H9 (cell line): Measurements from ENCODE around the gene CHCHD3. TPM values are rescaled to one million over a fixed set of nuclear protein-coding genes. Genes with fewer than 3 reads are reported as not detected.

Experiments used
- DNase-seq: peaks from one replicate; pipeline ENCODE4 v3.0.0-alpha.2; 2017
- H2AFZ ChIP-seq: one replicate; pipeline ENCODE4 v1.6.1; 2013; ENCODE audit warnings: mild to moderate bottlenecking, low read length, control low read depth, moderate library complexity
- H2AK5ac ChIP-seq: 2 replicates; pipeline ENCODE4 v1.6.1; 2013; ENCODE audit warnings: low read length, control low read depth, mixed read lengths; ENCODE audit not compliant: insufficient read length
- H2BK120ac ChIP-seq: one replicate; pipeline ENCODE4 v1.6.1; 2013; ENCODE audit warnings: low read depth, mild to moderate bottlenecking, low read length, control low read depth, inconsistent platforms; ENCODE audit not compliant: poor library complexity, severe bottlenecking
- H2BK12ac ChIP-seq: 2 replicates; pipeline ENCODE4 v1.6.1; 2013; ENCODE audit warnings: low read length, control low read depth, mixed read lengths, low read depth; ENCODE audit not compliant: insufficient read length
- H2BK15ac ChIP-seq: 2 replicates; pipeline ENCODE4 v1.6.1; 2013; ENCODE audit warnings: low read depth, low read length, control low read depth
- H2BK20ac ChIP-seq: one replicate; pipeline ENCODE4 v1.6.1; 2013; ENCODE audit warnings: low read depth, mild to moderate bottlenecking, low read length, control low read depth, inconsistent platforms; ENCODE audit not compliant: poor library complexity, severe bottlenecking
- H2BK5ac ChIP-seq: 2 replicates; pipeline ENCODE4 v1.6.1; 2013; ENCODE audit warnings: low read length, control low read depth, mixed read lengths; ENCODE audit not compliant: insufficient read length
- H3K14ac ChIP-seq: 2 replicates; pipeline ENCODE4 v1.6.1; 2013; ENCODE audit warnings: low read length, control low read depth; ENCODE audit not compliant: insufficient read depth
- H3K18ac ChIP-seq: 2 replicates; pipeline ENCODE4 v1.6.1; 2013; ENCODE audit warnings: low read depth, mild to moderate bottlenecking, mixed read lengths, low read length, control low read depth; ENCODE audit not compliant: insufficient read length
- H3K23ac ChIP-seq: 2 replicates; pipeline ENCODE4 v1.6.1; 2013; ENCODE audit warnings: low read length, control low read depth, mixed read lengths, low read depth; ENCODE audit not compliant: insufficient read length
- H3K23me2 ChIP-seq: 2 replicates; pipeline ENCODE4 v1.6.1; 2013; ENCODE audit warnings: low read depth, mild to moderate bottlenecking, mixed read lengths, low read length, control low read depth; ENCODE audit not compliant: insufficient read length, poor library complexity, severe bottlenecking
- H3K27ac ChIP-seq: 2 replicates; pipeline ENCODE4 v1.5.1; 2013; ENCODE audit warnings: low read length, control low read depth, mixed read lengths, low read depth; ENCODE audit not compliant: insufficient read length
- H3K27me3 ChIP-seq: 2 replicates; pipeline ENCODE4 v1.6.1; 2013; ENCODE audit warnings: low read length, control low read depth, inconsistent platforms; ENCODE audit not compliant: insufficient read depth
- H3K4ac ChIP-seq: 2 replicates; pipeline ENCODE4 v1.6.1; 2013; ENCODE audit warnings: low read depth, mild to moderate bottlenecking, control low read depth, inconsistent platforms, low read length, moderate library complexity
- H3K4me1 ChIP-seq: 2 replicates; pipeline ENCODE4 v1.6.1; 2013; ENCODE audit warnings: low read length, control low read depth, inconsistent platforms; ENCODE audit not compliant: insufficient read depth
- H3K4me2 ChIP-seq: 2 replicates; pipeline ENCODE4 v1.6.1; 2013; ENCODE audit warnings: low read length, control low read depth, mixed read lengths; ENCODE audit not compliant: insufficient read length, insufficient read depth
- H3K56ac ChIP-seq: 2 replicates; pipeline ENCODE4 v1.6.1; 2013; ENCODE audit warnings: low read depth, mild to moderate bottlenecking, mixed read lengths, low read length, control low read depth; ENCODE audit not compliant: insufficient read length
- H3K79me1 ChIP-seq: 2 replicates; pipeline ENCODE4 v1.6.1; 2013; ENCODE audit warnings: low read depth, mild to moderate bottlenecking, moderate library complexity, low read length, control low read depth, inconsistent platforms; ENCODE audit not compliant: insufficient read depth, poor library complexity, severe bottlenecking
- H3K79me2 ChIP-seq: 2 replicates; pipeline ENCODE4 v1.6.1; 2013; ENCODE audit warnings: low read length, control low read depth, inconsistent platforms; ENCODE audit not compliant: insufficient read depth
- H3K9ac ChIP-seq: 2 replicates; pipeline ENCODE4 v1.6.1; 2013; ENCODE audit warnings: low read length, control low read depth, mixed read lengths; ENCODE audit not compliant: insufficient read length; ENCODE audit errors: extremely low read depth
- H3K9me3 ChIP-seq: one replicate; pipeline ENCODE4 v1.6.1; 2013; ENCODE audit warnings: low read depth, low read length, inconsistent platforms; ENCODE audit not compliant: control insufficient read depth
- H3T11ph ChIP-seq: one replicate; pipeline ENCODE4 v1.6.1; 2013; ENCODE audit warnings: mild to moderate bottlenecking, low read length, control low read depth, inconsistent platforms
- H4K20me1 ChIP-seq: one replicate; pipeline ENCODE4 v1.6.1; 2013; ENCODE audit not compliant: control insufficient read depth, insufficient read length, insufficient read depth
- H4K5ac ChIP-seq: 2 replicates; pipeline ENCODE4 v1.6.1; 2013; ENCODE audit warnings: low read depth, mild to moderate bottlenecking, mixed read lengths, low read length, control low read depth; ENCODE audit not compliant: insufficient read length
- H4K8ac ChIP-seq: replicated peaks from 2 replicates; pipeline ENCODE4 v1.6.1; 2013; ENCODE audit warnings: low read length, control low read depth, mixed read lengths, low read depth; ENCODE audit not compliant: insufficient read length
- H4K91ac ChIP-seq: 2 replicates; pipeline ENCODE4 v1.6.1; 2013; ENCODE audit warnings: low read depth, mild to moderate bottlenecking, moderate library complexity, mixed read lengths, low read length, control low read depth; ENCODE audit not compliant: insufficient read length
- H3K27ac Mint-ChIP-seq, 3 experiments: 2 replicates in 2 of 3; 3 replicates in 1 of 3; pipeline ENCODE4 v1.8.0; 2020 to 2021; ENCODE audit warnings: mixed read lengths in 3 of 3, mild to moderate bottlenecking in 1 of 3, moderate library complexity in 1 of 3
- H3K27me3 Mint-ChIP-seq: 2 replicates; pipeline ENCODE4 v1.8.0; 2021; ENCODE audit warnings: low read depth, mild to moderate bottlenecking, moderate library complexity, mixed read lengths
- H3K36me3 Mint-ChIP-seq, 3 experiments: 2 replicates in 2 of 3; 3 replicates in 1 of 3; pipeline ENCODE4 v1.8.0; 2020 to 2021; ENCODE audit warnings: low read depth in 3 of 3, mixed read lengths in 3 of 3; ENCODE audit not compliant: insufficient read depth in 1 of 3
- H3K4me1 Mint-ChIP-seq, 2 experiments: 2 replicates each; pipeline ENCODE4 v1.8.0; 2020; ENCODE audit warnings: mixed read lengths in 2 of 2
- H3K4me3 Mint-ChIP-seq, 2 experiments: 2 replicates in 1 of 2; 3 replicates in 1 of 2; pipeline ENCODE4 v1.8.0; 2020 to 2021; ENCODE audit warnings: mild to moderate bottlenecking in 2 of 2, mixed read lengths in 2 of 2, moderate library complexity in 1 of 2
- H3K9me3 Mint-ChIP-seq, 2 experiments: 2 replicates in 1 of 2; 3 replicates in 1 of 2; pipeline ENCODE4 v1.8.0; 2020; ENCODE audit warnings: mild to moderate bottlenecking in 2 of 2, mixed read lengths in 2 of 2, moderate library complexity in 1 of 2
- WGBS: extraction: QIAGEN DNeasy Blood & Tissue Kit; methylation state at CpG from one replicate; pipeline ENCODE4 v1.1.7; 2013; ENCODE audit warnings: missing lambda C conversion rate, low lambda C conversion rate, mixed read lengths; ENCODE audit not compliant: insufficient read length; ENCODE audit errors: extremely low coverage; 5-methylcytosine and 5-hydroxymethylcytosine counted together
- total RNA-seq: library from RNA; stranded (reverse); gene quantifications from 2 replicates; pipeline ENCODE4 v1.2.1, GENCODE V29; 2021
- TF ChIP-seq, protein P1 (sequence below): fragments of 200-600 bp; sonication (generic); conservative IDR thresholded peaks from 3 replicates; pipeline ENCODE4 v1.8.0; 2021; ENCODE audit warnings: antibody characterized with exemption, mild to moderate bottlenecking

The CHCHD3 gene
- total RNA-seq, 1 experiment from 2014 or later = 104 TPM

DNA sequence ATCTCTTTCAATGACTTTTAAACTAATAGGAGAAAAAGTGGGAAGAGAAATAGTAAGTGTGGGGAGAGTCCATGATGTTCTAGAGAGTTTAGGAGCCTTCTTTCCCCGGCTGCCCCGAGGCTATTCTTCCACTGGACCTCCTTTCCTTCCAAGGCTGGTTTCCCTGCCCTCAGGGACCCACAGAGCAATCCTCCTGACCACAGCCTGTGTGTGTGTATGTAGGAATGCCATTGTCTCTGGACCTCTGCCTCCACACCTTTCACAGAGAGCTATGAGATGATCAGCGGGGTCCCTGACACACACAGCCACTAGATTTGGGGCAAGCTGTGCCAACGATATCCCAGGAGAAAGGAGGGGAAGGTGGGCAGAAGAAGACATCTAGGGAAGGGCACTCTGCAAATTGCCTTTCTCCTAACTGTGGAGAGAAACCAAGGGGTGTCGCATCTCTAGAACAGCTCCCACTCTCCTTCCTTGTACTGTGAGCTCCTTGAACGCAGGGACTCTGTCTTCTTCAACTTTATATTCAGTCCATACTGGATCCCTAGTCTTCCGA, 13.3 kb upstream of the CHCHD3 start:
- no peaks in the 10 kb centered on the region for H3K79me2 ChIP-seq
- H3K9me3 ChIP-seq = no peaks in the 10 kb centered on the region
- no peak overlapping the region for H3K56ac ChIP-seq
- H3T11ph ChIP-seq = no peak overlapping the region
- H3K4me3 Mint-ChIP-seq = no peak overlapping the region
- H2BK12ac ChIP-seq = no peak overlapping the region
- no peaks in the 10 kb centered on the region for H3K27me3 ChIP-seq
- no peak overlapping the region for H4K5ac ChIP-seq
- no peak overlapping the region for H3K4ac ChIP-seq
- no peak overlapping the region for H4K91ac ChIP-seq
- H2AK5ac ChIP-seq = no peak overlapping the region
- H2BK5ac ChIP-seq = no peak overlapping the region
- TF ChIP-seq, protein P1, sequence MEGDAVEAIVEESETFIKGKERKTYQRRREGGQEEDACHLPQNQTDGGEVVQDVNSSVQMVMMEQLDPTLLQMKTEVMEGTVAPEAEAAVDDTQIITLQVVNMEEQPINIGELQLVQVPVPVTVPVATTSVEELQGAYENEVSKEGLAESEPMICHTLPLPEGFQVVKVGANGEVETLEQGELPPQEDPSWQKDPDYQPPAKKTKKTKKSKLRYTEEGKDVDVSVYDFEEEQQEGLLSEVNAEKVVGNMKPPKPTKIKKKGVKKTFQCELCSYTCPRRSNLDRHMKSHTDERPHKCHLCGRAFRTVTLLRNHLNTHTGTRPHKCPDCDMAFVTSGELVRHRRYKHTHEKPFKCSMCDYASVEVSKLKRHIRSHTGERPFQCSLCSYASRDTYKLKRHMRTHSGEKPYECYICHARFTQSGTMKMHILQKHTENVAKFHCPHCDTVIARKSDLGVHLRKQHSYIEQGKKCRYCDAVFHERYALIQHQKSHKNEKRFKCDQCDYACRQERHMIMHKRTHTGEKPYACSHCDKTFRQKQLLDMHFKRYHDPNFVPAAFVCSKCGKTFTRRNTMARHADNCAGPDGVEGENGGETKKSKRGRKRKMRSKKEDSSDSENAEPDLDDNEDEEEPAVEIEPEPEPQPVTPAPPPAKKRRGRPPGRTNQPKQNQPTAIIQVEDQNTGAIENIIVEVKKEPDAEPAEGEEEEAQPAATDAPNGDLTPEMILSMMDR = no peak
- no peak overlapping the region for H3K18ac ChIP-seq
- H3K23me2 ChIP-seq = no peaks in the 10 kb centered on the region
- H2BK120ac ChIP-seq = no peak overlapping the region
- H3K79me1 ChIP-seq = no peaks in the 10 kb centered on the region
- no peaks in the 10 kb centered on the region for H3K4me1 ChIP-seq
- no CpG with 5 or more reads among the region's 7 CpGs for WGBS
- H4K8ac ChIP-seq = no peak overlapping the region
- no peaks in the 10 kb centered on the region for H4K20me1 ChIP-seq
- no peak overlapping the region for H3K27ac ChIP-seq
- H3K36me3 Mint-ChIP-seq = no peaks in the 10 kb centered on the region
- H2AFZ ChIP-seq = no peak overlapping the region
- H3K14ac ChIP-seq = no peak overlapping the region
- no peaks in the 10 kb centered on the region for H3K27me3 Mint-ChIP-seq
- H3K9ac ChIP-seq = no peak overlapping the region
- H2BK20ac ChIP-seq = no peak overlapping the region
- no peaks in the 10 kb centered on the region for H3K9me3 Mint-ChIP-seq
- no peak overlapping the region for H3K23ac ChIP-seq
- no peak overlapping the region for H3K4me2 ChIP-seq
- H3K4me1 Mint-ChIP-seq = peaks cover 7 to 14% of the 10 kb centered on the region in 2 experiments; a peak in 3 of 4 replicates
- no peak for DNase-seq
- H3K27ac Mint-ChIP-seq = no peak overlapping the region
- H2BK15ac ChIP-seq = no peak overlapping the region
